GM12878 (cell line): ENCODE measurements around the gene OSBPL10. TPM values are rescaled to one million over a fixed set of nuclear protein-coding genes. Genes with fewer than 3 reads are reported as not detected.

Experiments
- ATAC-seq: fragments of 200-7000 bp; cut with Tn5 transposase; 3 replicates; pipeline ENCODE4 v1.9.1; 2020; ENCODE audit warnings: mild to moderate bottlenecking, moderate library complexity
- BruUV-seq: library from RNA; stranded (reverse); fragments of 400-500 nt; replicated peaks from 2 replicates; lab custom pipeline; 2021; lab: Mats Ljungman, UMichigan
- CTCF ChIA-PET: fragments of 300-600 bp; sonication (Branson Sonifier 250); formaldehyde crosslinking; extraction: SDS; loops from one replicate; lab custom pipeline; 2021; ENCODE audit warnings: inconsistent platforms; lab: Yijun Ruan, JAX
- POLR2A ChIA-PET: fragments of 350-600 bp; formaldehyde crosslinking; extraction: SDS; loops from one replicate; lab custom pipeline; 2021; ENCODE audit warnings: inconsistent platforms; lab: Charles Lee
- RAD21 ChIA-PET: fragments of 300-600 bp; sonication (Branson Sonifier 250); formaldehyde crosslinking; loops from one replicate; lab custom pipeline; 2023; ENCODE audit warnings: antibody characterized with exemption; ENCODE audit not compliant: unreplicated experiment; lab: Charles Lee
- SMC1A ChIA-PET: fragments of 300-600 bp; sonication (Branson Sonifier 250); formaldehyde crosslinking; loops from one replicate; lab custom pipeline; 2023; ENCODE audit not compliant: unreplicated experiment, uncharacterized antibody; lab: Charles Lee
- DNase-seq: peaks from one replicate; pipeline ENCODE4 v3.0.0-alpha.2; 2011; ENCODE audit warnings: low read depth, low spot score
- FAIRE-seq: peaks from 3 replicates; lab custom pipeline; 2011; peaks lifted over from hg19 to GRCh38; lab: Jason Lieb, UNC
- H2AFZ ChIP-seq: 2 replicates; pipeline ENCODE4 v1.6.0; 2011; ENCODE audit warnings: low read depth, low read length, control low read depth; ENCODE audit not compliant: control insufficient read depth
- H3K27ac ChIP-seq: 2 replicates; pipeline ENCODE4 v1.5.1; 2011; ENCODE audit warnings: control low read depth; ENCODE audit not compliant: control insufficient read depth, insufficient read depth
- H3K27me3 ChIP-seq, 2 experiments: replicated peaks in 1 of 2; 2 replicates each; pipeline versions ENCODE4 v1.6.0 to v1.6.1; 2011; ENCODE audit warnings: low read length in 1 of 2; ENCODE audit not compliant: control insufficient read depth in 2 of 2, insufficient read depth in 2 of 2
- H3K36me3 ChIP-seq, 2 experiments: 2 replicates each; pipeline ENCODE4 v1.5.1; 2011; ENCODE audit warnings: low read length in 1 of 2; ENCODE audit not compliant: control insufficient read depth in 2 of 2, insufficient read depth in 2 of 2
- H3K4me1 ChIP-seq: 2 replicates; pipeline ENCODE4 v1.6.1; 2011; ENCODE audit warnings: mild to moderate bottlenecking, low read length, moderate library complexity, mixed read lengths; ENCODE audit not compliant: control insufficient read depth, insufficient read depth
- H3K4me2 ChIP-seq: 2 replicates; pipeline ENCODE4 v1.6.0; 2011; ENCODE audit warnings: control low read depth; ENCODE audit not compliant: control insufficient read depth, insufficient read depth
- H3K4me3 ChIP-seq: fragments of 200-600 bp; sonication (generic); 2 replicates; pipeline ENCODE4 v1.5.1; 2016
- H3K79me2 ChIP-seq: 2 replicates; pipeline ENCODE4 v1.6.0; 2011; ENCODE audit warnings: low read length; ENCODE audit not compliant: control insufficient read depth, insufficient read depth
- H3K9ac ChIP-seq: 2 replicates; pipeline ENCODE4 v1.8.0; 2011; ENCODE audit warnings: low read length, control low read depth, mixed read lengths; ENCODE audit not compliant: control insufficient read depth, insufficient read depth
- H3K9me3 ChIP-seq: replicated peaks from 3 replicates; pipeline ENCODE4 v1.5.1; 2011; ENCODE audit warnings: mild to moderate bottlenecking, low read length; ENCODE audit not compliant: control insufficient read depth, insufficient read depth
- H4K20me1 ChIP-seq: 2 replicates; pipeline ENCODE4 v1.6.0; 2011; ENCODE audit not compliant: control insufficient read depth, insufficient read depth
- CBX5 ChIP-seq: sonication (generic); IDR thresholded peaks from 2 replicates; pipeline ENCODE4 v1.6.1; 2016; ENCODE audit warnings: low read depth, moderate library complexity, mild to moderate bottlenecking, inconsistent platforms
- CEBPZ ChIP-seq: fragments of 150-350 bp; IDR thresholded peaks from 2 replicates; pipeline ENCODE4 v1.6.1; 2016; ENCODE audit warnings: low read depth, low read length
- CHD4 ChIP-seq: fragments of 200-600 bp; sonication (generic); IDR thresholded peaks from 2 replicates; pipeline ENCODE4 v1.6.1; 2016; ENCODE audit warnings: mild to moderate bottlenecking
- E2F8 ChIP-seq: fragments of 450-650 bp; IDR thresholded peaks from 2 replicates; pipeline ENCODE4 v1.6.1; 2018; ENCODE audit warnings: mild to moderate bottlenecking, low read depth, moderate library complexity; ENCODE audit not compliant: partially characterized antibody
- ESRRA ChIP-seq: IDR thresholded peaks from 2 replicates; pipeline ENCODE4 v1.6.1; 2012; ENCODE audit warnings: mild to moderate bottlenecking, low read length, improper control_type of control experiment
- ETV6 ChIP-seq, 2 experiments: fragments of 450-650 bp in 1 of 2; IDR thresholded peaks in 1 of 2; conservative IDR thresholded peaks in 1 of 2; 2 replicates each; pipeline ENCODE4 v1.6.1; 2014; ENCODE audit warnings: antibody characterized with exemption in 1 of 2, borderline replicate concordance in 1 of 2, low read depth in 1 of 2, mild to moderate bottlenecking in 1 of 2, moderate library complexity in 1 of 2
- FOXM1 ChIP-seq: IDR thresholded peaks from 2 replicates; pipeline ENCODE4 v1.6.1; 2012; ENCODE audit warnings: low read depth, mild to moderate bottlenecking, inconsistent platforms, low read length, moderate library complexity
- IRF4 ChIP-seq: IDR thresholded peaks from 2 replicates; pipeline ENCODE4 v1.6.1; 2011; ENCODE audit warnings: low read depth, low read length
- ZBTB11 ChIP-seq: fragments of 450-650 bp; formaldehyde crosslinking; IDR thresholded peaks from 2 replicates; pipeline ENCODE4 v1.5.0; 2022; ENCODE audit warnings: mild to moderate bottlenecking, missing genetic modification characterization
- ZNF687 ChIP-seq: fragments of 450-650 bp; IDR thresholded peaks from 2 replicates; pipeline ENCODE4 v1.6.1; 2017; ENCODE audit warnings: mild to moderate bottlenecking, moderate library complexity
- WGBS: methylation state at CpG from one replicate; pipeline ENCODE4 v1.1.6; 2016; ENCODE audit warnings: low lambda C conversion rate; ENCODE audit not compliant: insufficient replicate concordance, insufficient coverage; ENCODE audit errors: missing lambda C conversion rate; 5-methylcytosine and 5-hydroxymethylcytosine counted together
- in situ Hi-C: fragments of 300-500 bp; cut with MboI; formaldehyde crosslinking; loops from 9 replicates; pipeline ENCODE4 v1.14.3; 2018; ENCODE audit warnings: mixed read lengths
- intact Hi-C: fragments of 100-400 bp; cut with micrococcal nuclease; formaldehyde crosslinking; loops from one replicate; pipeline ENCODE4 v1.14.2; 2022; ENCODE audit not compliant: unreplicated experiment
- polyA plus RNA-seq, 11 experiments: library from polyadenylated mRNA; depleted of rRNA in 4 of 11; unstranded in 6 of 11; stranded (reverse) in 5 of 11; fragments of >200 nt; fragmentation: Nextera tagmentation in 4 of 11; fragmentation: Illumina TruSeq in 1 of 11; extraction: Ambion mirVana in 4 of 11; extraction: Trizol in 1 of 11; gene quantifications; 1 replicate in 1 of 11; 2 replicates in 10 of 11; pipeline versions ENCODE4 v1.2.1 to v1.2.3, GENCODE V29; 2011 to 2016; ENCODE audit warnings: inconsistent platforms in 2 of 11, missing spikeins in 2 of 11, low read depth in 1 of 11
- total RNA-seq, 4 experiments: library from RNA; depleted of rRNA in 3 of 4; stranded (reverse); fragments of >200 nt in 3 of 4; fragmentation: Illumina TruSeq in 1 of 4; extraction: Trizol in 1 of 4; gene quantifications; 2 replicates each; pipeline versions ENCODE4 v1.2.1 to v1.2.3, GENCODE V29; 2013 to 2021

OSBPL10 gene
- total and polyA plus RNA-seq, 10 of the 15 experiments (the other 5 are each of a cell fraction or from before 2014, with no cell fraction given) = 0.03 to 0.25 (median 0.09) TPM; not detected in 5

GRCh38 chr3:31847760-31848159, 133.3 kb downstream of the OSBPL10 start:
- WGBS = 32% methylated on average over 6 of the region's 6 CpGs
- no TSS peak for BruUV-seq
- intact Hi-C loops = no loop called here
- FAIRE-seq (no peak), ATAC-seq (no peak), DNase-seq (no peak)
- ChIA-PET RAD21 (no interaction called here), POLR2A (no interaction called here), SMC1A (no interaction called here), CTCF (no interaction called here)
- Histone ChIP-seq H3K4me3 (no peak overlapping the region), H3K4me2 (no peak overlapping the region), H3K79me2 (no peaks in the 10 kb centered on the region), H3K9me3 (no peaks in the 10 kb centered on the region), H3K9ac (no peak overlapping the region), H3K27ac (no peak overlapping the region), H2AFZ (no peak overlapping the region), H4K20me1 (no peaks in the 10 kb centered on the region), H3K4me1 (no peaks in the 10 kb centered on the region), H3K27me3 (peaks cover 0 to 2% of the 10 kb centered on the region in 2 experiments; a peak in 2 of 4 replicates), H3K36me3 (no peaks in the 10 kb centered on the region)
- in situ Hi-C loops = no loop called here
- no peak for TF ChIP-seq ZNF687
- no peak for TF ChIP-seq ESRRA
- TF ChIP-seq IRF4 = no peak
- no peak for TF ChIP-seq CBX5
- TF ChIP-seq CHD4 = no peak
- no peak for TF ChIP-seq CEBPZ
- TF ChIP-seq FOXM1 = no peak
- no peak for TF ChIP-seq ZBTB11 (CRISPR knock-in tag)
- TF ChIP-seq E2F8 = no peak
- TF ChIP-seq ETV6 (conservative IDR thresholded peaks at IDR 0.05 in 1 of 2, IDR thresholded peaks at IDR 0.05 in 1 of 2; ENCODE audit: borderline replicate concordance in 1 of 2, low read depth in 1 of 2) = no peak
